Retinal pigment epithelial cell (primary cell): Measurements from ENCODE around the gene APBA2.

Experiments used
- DNase-seq: peaks from one replicate; pipeline ENCODE4 v3.0.0-alpha.2; 2010; ENCODE audit warnings: low read depth
- H3K4me3 ChIP-seq: 2 replicates; pipeline ENCODE4 v1.5.1; 2011; ENCODE audit warnings: mild to moderate bottlenecking, low read length, control low read depth, moderate library complexity
- TF ChIP-seq, protein P1 (sequence below): conservative IDR thresholded peaks from 2 replicates; pipeline ENCODE4 v1.5.1; 2011; ENCODE audit warnings: low read depth, low read length, control low read depth, inconsistent platforms

Gene APBA2

DNA sequence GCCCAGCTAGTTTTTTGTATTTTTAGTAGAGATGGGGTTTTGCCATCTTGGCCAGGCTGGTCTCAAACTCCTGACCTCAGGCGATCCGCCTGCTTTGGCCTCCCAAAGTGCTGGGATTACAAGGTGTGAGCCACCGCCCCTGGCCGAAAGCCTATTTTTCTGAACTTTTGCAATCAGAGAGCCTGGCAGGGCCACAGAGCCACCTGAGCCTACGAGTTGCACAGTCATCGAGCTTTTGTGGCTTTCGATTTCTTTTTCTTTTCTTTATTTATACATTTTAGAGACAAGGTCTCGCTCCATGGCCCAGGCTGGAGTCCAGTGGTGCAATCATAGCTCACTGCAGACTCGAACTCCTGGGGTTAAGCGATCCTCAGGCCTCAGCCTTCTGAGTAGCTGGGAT is 243.4 kb downstream of the APBA2 start:
- TF ChIP-seq, protein P1, sequence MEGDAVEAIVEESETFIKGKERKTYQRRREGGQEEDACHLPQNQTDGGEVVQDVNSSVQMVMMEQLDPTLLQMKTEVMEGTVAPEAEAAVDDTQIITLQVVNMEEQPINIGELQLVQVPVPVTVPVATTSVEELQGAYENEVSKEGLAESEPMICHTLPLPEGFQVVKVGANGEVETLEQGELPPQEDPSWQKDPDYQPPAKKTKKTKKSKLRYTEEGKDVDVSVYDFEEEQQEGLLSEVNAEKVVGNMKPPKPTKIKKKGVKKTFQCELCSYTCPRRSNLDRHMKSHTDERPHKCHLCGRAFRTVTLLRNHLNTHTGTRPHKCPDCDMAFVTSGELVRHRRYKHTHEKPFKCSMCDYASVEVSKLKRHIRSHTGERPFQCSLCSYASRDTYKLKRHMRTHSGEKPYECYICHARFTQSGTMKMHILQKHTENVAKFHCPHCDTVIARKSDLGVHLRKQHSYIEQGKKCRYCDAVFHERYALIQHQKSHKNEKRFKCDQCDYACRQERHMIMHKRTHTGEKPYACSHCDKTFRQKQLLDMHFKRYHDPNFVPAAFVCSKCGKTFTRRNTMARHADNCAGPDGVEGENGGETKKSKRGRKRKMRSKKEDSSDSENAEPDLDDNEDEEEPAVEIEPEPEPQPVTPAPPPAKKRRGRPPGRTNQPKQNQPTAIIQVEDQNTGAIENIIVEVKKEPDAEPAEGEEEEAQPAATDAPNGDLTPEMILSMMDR = no peak
- H3K4me3 ChIP-seq = no peak overlapping the region
- no peak for DNase-seq

DNA sequence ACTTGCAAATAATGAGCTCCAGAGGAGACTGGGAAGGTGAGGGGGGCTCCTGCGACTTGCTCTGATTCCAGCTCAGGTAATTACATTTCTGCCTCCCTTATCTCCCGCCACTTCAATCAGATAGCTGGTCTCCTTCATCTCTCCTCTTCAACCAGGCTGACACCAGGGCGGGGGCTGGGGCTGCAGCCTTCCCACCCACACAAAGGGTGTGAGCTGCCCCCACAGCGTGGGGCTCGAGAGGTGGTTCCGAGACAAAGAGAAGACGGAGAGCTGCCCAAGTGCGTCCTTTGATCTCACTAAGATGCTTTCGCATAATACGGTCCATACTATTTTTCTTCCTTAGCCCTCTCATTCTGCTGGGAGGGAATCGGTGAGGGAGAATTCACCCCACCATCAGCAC is 244.2 kb downstream of the APBA2 start:
- H3K4me3 ChIP-seq = no peak overlapping the region
- DNase-seq = no peak
- TF ChIP-seq, protein P1 = no peak

DNA sequence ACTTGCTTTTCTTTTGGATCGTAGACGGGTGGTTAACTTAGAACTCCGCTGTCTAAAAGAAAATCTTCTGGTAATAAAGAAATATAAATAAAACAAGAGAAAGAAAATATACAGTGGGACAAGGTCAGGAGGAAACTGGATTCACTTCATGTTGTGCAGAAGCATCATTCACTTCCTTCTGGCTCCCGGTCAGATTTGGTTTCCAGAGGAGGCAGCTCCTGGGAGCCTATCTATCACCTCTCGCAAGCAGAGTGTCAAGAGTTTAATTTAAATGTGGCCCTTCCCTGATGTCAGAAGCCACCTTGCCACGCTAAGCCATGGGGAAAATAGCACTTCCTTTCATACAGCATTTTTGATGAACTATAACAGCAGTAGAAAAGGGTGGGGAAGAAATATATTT is 244.7 kb downstream of the APBA2 start:
- no peak for DNase-seq
- no peak overlapping the region for H3K4me3 ChIP-seq
- TF ChIP-seq, protein P1 = no peak

DNA sequence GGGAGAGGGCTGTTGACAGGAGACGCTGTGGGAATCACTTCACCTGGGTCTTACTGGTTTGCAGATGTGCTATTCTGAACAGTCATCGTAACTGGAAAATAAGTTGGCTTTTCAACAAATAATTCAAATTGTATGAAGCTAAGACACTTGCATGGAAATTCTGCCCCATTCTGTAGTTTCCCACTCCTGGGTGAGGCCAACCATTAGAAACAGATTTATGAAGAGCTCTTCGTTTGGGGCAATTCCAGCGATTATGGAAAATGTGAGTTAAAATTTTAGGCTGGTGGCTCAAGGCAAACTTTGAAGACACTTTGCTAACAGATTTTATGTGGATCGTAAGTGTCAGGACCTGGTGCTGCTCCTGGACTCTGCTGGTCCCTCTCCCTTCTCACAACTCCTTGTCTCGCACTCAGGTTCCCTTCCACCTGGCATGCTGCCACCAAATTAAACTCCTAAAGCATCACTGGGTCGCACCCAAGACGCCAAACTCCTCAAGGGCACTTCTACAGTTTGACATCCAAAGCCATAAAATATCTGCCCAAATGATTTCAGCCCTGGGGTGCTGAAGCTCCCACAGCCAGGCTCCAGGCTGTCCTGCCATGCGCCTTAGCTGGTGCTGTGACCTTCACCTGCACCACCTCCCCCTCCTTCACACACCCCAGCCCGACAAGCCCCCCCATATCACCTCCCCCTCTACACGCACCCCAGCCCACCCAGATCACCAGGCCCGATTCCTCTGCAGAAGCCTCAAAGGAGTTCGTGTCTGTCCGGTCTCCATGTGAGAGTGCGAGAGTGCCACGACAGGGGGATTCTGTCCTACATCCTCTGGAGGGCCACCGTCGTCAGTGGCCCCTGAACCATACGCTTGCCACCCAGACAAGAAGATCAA is 245.4 kb downstream of the APBA2 start:
- DNase-seq = no peak
- H3K4me3 ChIP-seq = no peak overlapping the region
- TF ChIP-seq, protein P1 = no peak

DNA sequence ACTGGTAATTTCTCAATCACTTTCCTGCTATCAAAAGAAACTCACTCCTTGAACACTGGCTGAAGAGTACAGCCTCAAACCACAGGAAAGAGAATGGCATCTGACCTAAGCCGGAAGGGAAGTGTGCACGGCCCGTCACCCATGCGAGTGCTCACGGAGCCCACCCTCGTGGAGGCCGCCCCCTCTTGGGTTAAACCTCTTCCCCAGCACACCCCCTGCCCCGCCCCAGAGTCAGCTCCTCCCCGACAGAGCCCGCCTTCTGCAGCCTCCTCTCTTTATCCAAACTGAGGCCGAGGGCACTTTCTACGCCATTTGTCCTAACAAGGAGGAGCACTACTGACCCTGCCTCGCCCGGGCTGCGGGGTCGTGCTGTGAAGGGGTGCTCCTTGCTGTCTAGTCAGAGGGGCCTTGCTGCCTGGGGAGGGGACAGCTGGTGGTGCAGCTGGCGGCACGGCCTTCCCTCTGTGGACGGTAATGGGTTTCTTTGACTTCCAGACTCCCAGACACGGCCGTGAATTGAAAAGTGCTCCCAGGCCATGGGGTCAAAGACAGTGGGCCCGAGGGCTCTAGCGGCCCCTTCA is 246.2 kb downstream of the APBA2 start:
- H3K4me3 ChIP-seq = no peak overlapping the region
- TF ChIP-seq, protein P1 = no peak
- DNase-seq = no peak

DNA sequence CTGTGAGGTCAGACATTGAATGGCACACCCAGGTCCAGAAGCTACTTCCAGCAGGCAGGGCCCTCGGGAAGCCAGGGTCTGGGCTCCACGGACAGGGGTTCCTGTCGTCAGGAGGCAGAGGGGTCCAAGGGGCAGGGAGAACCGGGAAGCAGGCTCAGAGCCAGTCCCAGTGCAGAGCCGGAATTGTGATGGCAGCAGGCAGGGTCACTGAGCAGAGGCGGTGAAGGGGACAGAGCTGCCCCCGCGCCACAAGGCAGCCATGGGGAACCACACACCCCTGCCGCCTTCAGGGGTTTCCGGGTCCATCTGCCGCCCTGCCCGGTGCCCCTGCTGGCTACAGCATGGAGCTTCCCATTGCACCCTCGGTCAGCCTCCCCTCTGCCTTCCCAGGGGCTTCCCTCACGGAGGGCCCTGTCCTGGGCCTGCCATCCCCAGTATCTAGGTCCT is 247.0 kb downstream of the APBA2 start:
- DNase-seq = no peak

More for the DNA sequence above, 247.0 kb downstream of the APBA2 start:
- TF ChIP-seq, protein P1 = no peak
- H3K4me3 ChIP-seq = no peak overlapping the region
